NCI-H524 (cell line): ENCODE measurements around the gene KRT9.
"Not testable (repeated sequence)": the region's sequence is repeated elsewhere in the genome, so short reads cannot be mapped to it uniquely, and the experiment has no call there.

ENCODE experiments used
- DNase-seq, 2 experiments: peaks; one replicate each; lab custom pipeline; 2025; lab: John Stamatoyannopoulos, UW

KRT9 gene, protein sequence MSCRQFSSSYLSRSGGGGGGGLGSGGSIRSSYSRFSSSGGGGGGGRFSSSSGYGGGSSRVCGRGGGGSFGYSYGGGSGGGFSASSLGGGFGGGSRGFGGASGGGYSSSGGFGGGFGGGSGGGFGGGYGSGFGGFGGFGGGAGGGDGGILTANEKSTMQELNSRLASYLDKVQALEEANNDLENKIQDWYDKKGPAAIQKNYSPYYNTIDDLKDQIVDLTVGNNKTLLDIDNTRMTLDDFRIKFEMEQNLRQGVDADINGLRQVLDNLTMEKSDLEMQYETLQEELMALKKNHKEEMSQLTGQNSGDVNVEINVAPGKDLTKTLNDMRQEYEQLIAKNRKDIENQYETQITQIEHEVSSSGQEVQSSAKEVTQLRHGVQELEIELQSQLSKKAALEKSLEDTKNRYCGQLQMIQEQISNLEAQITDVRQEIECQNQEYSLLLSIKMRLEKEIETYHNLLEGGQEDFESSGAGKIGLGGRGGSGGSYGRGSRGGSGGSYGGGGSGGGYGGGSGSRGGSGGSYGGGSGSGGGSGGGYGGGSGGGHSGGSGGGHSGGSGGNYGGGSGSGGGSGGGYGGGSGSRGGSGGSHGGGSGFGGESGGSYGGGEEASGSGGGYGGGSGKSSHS

DNA sequence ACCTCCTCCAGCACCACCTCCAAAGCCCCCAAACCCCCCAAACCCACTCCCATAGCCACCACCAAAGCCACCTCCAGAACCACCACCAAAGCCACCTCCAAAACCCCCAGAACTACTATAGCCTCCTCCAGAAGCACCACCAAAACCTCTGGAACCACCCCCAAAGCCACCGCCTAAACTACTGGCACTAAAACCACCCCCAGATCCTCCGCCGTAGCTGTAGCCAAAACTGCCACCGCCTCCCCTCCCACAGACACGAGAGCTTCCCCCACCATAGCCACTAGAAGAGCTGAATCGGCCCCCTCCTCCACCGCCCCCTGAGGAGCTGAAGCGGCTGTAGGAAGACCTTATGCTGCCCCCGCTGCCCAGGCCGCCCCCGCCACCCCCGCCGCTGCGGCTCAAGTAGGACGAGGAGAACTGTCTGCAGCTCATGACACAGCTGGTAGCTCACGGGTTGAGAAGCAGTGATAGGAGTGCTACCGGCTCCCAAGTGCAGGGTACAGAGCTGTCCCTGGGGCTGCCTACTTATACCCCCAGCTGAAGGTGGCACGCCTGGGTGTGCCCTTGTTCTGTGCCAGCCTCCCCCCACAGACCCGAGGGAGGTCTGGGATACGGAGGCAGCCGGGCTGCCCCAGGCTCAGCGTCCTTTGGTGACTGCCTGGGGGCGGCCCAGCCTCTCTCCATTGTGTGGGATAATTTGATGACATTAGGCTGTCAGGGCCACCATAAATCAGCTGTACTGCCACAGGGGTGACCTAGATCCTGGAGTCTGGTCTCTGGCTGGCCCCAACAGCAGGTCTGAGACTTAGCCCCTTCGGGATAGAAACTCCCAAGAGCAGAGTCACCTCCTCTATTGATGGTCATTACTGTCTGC lies at the start of gene KRT9:
KRT9 (minus strand) TSS at position 499 of the 874 bp plus-strand sequence; CDS start at position 432, 67 bp downstream.
- DNase-seq = no peak

- DNase-seq = not testable (repeated sequence)
Observed at GRCh38 chr17:41621435-41621817, 49.6 kb upstream of the KRT9 start.

DNA sequence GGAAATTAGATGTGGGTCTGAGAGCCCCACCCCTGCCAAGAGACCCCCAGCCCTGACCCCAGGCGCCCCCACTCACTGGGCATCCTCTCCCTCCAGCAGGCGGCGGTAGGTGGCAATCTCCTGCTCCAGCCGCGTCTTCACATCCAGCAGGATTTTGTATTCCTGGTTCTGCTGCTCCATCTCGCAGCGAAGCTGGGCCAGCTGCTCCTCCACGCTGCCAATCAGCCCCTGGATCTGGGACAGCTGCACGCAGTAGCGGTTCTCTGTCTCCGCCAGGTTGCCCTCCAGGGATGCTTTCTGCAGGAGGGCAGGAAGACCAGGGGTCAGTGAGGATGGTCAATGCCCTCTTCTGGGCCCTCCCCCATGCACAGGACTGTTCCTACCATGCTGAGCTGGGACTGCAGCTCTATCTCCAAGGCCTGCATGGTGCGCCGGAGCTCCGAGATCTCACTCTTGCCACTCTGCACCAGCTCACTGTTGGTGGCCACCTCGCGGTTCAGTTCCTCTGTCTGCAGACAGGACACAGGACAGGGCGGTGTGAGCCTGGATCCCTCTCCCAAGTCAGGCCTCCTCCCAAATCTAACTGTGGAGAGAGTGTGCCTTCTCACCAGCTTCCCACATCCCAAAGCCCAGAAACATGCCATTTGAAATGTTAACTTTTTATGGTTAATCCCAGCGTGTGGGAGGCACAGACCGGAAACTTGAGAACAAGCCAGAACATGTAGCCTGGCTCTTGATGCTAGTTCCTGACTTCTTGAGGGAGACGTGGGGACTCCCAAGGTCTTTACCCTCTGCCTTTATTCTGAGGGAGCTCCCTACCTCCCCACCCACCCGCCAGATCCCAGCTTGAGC lies 49.0 kb upstream of the KRT9 start:
- no peak for DNase-seq

DNA sequence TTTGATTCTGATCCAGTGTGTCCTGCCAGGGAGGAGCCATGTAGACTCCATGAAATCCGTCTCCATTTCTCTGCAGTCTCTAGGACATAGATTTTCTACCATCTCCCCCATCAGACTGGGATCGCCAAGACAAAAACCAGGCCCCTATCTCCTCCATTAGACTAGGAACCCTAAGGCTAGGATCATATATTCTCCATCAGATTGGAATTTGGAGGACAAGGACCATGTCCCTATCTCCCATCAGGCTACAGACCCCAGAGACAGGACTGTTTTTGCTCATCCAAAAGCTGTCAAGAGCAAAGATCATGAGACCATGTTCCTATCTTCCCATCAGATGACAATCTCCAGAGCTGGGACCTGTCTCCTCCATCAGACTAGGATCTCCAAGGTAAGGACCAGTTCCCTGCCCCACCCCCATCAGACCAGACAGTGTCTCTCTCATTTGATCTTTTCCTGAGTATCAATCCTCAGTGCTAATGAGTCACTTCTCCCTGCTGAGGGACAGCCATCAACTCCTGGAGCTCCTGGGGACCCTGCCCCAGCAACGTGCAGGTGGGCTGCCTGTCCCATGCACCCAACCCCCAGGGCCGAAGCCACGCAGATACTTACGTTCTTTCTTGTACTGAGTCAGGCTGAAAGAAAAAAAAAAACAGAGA lies 48.2 kb upstream of the KRT9 start:
- DNase-seq = not testable (repeated sequence)

- DNase-seq = no peak
Observed at GRCh38 chr17:41619036-41619926, 47.4 kb upstream of the KRT9 start.

DNA sequence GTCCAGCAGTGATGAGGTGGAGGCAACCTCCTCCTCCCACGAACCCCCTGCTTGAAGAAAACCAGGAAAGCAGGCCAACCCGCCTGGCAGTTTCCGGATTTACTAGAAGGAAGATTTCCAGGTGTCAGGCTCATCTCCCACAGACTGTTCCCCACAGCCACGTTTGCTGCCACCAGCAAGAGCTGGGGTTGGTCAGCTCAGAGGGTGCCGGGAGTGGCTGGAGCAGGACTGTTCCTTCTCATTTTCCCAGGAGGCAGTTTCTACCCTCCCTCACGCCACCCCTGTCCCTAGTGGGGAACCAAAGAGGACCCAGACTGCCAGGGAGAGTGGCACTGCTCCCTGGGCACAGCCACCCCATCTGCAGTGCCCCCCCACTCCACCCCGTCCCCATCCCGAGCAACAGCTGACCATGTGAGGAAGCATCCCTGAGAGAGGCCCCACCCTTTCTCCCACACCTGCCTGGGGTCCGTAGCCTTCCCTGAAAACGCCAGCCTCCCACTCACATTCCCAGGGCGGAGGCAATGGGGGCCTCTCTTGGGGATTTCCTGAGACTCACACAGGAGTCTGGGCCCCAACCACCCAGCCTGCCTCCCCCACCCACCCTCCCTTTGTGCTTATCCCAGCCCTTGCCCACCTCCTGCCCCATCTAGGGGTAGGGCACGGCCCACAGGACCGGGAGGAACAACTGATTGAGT lies 46.6 kb upstream of the KRT9 start:
- DNase-seq = no peak

GRCh38 chr17:41617698-41618097 lies 45.8 kb upstream of the KRT9 start:
- DNase-seq = no peak

- no peak for DNase-seq
Observed at GRCh38 chr17:41617136-41617535, 45.3 kb upstream of the KRT9 start.

GRCh38 chr17:41616486-41616885 lies 44.6 kb upstream of the KRT9 start:
- DNase-seq = not testable (repeated sequence)

- no peak for DNase-seq
Observed at GRCh38 chr17:41615454-41615853, 43.6 kb upstream of the KRT9 start.

DNA sequence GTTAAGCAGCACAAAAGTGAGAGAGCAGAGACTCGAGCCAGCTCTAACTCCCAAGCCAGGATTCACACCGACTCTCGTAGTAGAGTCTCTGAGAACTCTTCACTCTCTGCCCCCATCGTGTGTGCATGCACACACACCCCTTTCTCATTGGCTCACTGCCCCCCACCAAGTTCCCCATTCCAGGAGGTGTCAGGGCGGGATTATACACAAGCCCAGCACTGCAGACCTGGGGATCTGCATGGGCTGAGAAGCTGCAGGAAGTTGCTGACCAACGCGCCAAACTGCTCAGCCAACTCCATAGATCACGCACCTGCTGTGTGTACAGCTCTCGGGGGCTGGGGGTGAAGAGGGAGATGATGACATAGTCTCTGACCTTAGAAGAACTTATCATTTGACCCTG lies 42.9 kb upstream of the KRT9 start:
- not testable (repeated sequence) for DNase-seq

GRCh38 chr17:41614098-41614497 lies 42.2 kb upstream of the KRT9 start:
- DNase-seq = no peak

DNA sequence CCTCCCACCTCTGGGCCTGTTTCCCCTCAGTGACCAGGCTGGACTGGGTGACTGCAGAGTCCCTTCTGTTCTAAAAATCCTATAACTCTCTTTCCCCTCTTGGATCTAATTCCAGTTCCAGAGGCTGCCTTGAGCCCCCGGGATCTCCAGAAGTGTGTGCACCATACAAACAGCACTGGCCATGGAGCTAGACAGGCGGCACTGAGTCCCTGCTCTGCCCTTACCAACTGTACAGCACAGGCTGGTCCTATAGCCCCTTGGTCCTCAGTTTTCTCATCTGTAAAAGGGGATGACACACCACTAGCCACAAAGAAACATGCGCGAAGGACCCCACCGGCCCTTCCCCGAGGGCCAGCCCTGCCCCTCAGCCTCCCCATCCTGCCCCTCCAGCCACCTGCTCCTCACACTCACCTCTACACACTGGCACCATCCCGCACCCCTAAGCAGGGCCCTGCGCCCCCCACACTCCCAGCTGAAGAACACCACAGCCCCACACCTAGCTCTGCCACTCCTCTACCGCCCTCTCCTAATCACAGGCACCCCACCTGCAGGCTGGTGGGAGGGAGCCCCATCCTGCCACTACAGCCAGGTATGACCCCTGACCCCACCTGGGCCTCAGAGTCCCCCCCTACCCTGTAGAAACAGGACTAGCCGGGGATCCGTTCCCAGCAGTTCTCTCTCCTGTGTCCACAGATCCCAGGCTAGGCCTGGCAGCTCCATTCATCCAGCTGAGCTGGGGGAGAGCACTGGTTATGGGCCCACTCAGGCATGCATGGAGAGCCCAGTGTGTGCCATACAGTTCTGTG lies 41.6 kb upstream of the KRT9 start:
- DNase-seq = no peak

GRCh38 chr17:41612376-41613160 lies 40.7 kb upstream of the KRT9 start, which contains the start of gene KRT16:
Gene KRT16 (minus strand): TSS chr17:41612767. CDS start chr17:41612688, 79 bp downstream.
- not testable (repeated sequence) for DNase-seq

DNA sequence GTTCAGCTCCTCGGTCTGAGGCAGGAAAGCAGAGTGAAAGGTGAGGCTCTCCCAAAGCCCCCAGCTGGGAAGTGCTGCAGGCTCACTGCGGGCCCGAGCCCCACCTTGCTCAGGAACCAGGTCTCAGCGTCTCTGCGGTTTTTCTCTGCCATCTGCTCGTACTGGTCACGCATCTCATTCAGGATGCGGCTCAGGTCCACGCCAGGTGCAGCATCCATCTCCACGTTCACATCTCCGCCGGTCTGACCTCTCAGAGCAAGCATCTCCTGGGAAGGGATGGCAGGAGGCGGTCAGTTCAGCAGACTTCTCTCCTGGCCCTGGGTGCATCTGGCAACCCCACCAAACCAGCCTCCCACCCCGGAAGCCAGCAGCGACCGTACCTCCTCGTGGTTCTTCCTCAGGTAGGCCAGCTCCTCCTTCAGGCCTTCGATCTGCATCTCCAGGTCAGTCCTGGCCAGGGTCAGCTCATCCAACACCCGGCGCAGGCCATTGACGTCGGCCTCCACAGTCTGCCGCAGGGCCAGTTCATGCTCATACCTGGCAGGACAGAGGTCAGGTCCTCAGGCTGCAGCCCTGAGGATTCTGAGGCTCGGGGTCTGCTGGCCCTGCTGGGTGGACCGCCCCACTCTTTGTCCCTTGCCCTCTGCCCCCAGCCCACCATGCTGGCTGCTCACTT lies 39.2 kb upstream of the KRT9 start:
- no peak for DNase-seq

DNA sequence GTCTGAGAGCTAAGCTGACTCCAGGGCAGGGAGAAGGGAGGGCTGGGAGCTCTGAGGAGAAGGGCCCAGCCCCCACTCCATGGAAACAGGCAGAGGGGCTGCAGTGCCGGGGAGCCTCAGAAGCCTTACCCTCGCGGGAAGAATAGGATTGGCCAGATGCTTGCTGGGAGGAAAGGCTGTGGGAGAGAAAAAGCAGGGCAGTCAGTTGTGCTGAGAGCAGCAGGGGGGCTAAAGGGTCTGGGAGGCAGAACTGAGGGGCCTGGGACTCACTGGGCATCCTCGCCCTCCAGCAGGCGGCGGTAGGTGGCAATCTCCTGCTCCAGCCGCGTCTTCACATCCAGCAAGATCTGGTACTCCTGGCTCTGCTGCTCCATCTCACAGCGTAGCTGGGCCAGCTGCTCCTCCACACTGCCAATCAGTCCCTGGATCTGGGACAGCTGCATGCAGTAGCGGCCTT lies 38.2 kb upstream of the KRT9 start:
- DNase-seq = peak in 1 of 2 experiments; percentile 11

DNA sequence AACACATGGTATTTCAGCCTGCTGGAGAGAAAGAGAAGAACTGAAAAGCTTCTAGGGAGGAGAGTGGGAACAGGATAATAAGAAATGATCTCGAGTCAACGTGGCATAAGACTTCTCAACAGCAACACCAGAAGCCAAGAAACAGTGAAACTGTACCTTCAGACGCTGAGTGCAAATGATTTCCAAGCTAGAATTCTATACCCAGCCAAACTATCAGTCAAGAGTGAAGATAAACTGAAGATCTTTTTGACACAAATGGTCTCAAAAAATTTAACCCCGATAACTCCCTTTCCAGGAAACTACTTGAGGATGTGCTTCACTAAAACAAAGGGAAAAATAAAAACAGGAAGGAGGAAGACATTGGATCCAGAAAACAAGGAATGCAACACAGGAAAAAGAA lies 35.1 kb upstream of the KRT9 start:
- DNase-seq = not testable (repeated sequence)
